Brain microvascular endothelial cell (primary cell): ENCODE measurements around the gene PLIN3.
A peak's percentile ranks its signal among the peaks of the same experiment; 100 is the strongest.
"Not testable (repeated sequence)": the region's sequence is repeated elsewhere in the genome, so short reads cannot be mapped to it uniquely, and the experiment has no call there.

Source experiments
- DNase-seq: peaks from one replicate; pipeline ENCODE4 v3.0.0-alpha.2; 2020
- H3K27ac ChIP-seq: fragments of 250-450 bp; sonication (Bioruptor Pico); 2 replicates; pipeline ENCODE4 v1.5.1; 2020; ENCODE audit warnings: mild to moderate bottlenecking, moderate library complexity
- H3K27me3 ChIP-seq: fragments of 250-450 bp; sonication (Bioruptor Pico); replicated peaks from 2 replicates; pipeline ENCODE4 v1.5.1; 2020; ENCODE audit warnings: mild to moderate bottlenecking
- H3K36me3 ChIP-seq: fragments of 250-450 bp; sonication (Bioruptor Pico); replicated peaks from 2 replicates; pipeline ENCODE4 v1.5.1; 2020; ENCODE audit warnings: mild to moderate bottlenecking
- H3K4me3 ChIP-seq: 2 replicates; pipeline ENCODE4 v1.5.1; 2011; ENCODE audit warnings: low read depth, mild to moderate bottlenecking, control low read depth, low read length, moderate library complexity
- CTCF ChIP-seq: IDR thresholded peaks from 2 replicates; pipeline ENCODE4 v1.5.1; 2011; ENCODE audit warnings: low read depth, mild to moderate bottlenecking, moderate library complexity, low read length, control low read depth, inconsistent platforms; ENCODE audit errors: missing control alignments
- in situ Hi-C: cut with HindIII; loops from 2 replicates; pipeline ENCODE4 v1.10.0; 2017; ENCODE audit warnings: low sequenced_read_pairs, low pct_ligation_motif_present

PLIN3 gene

DNA sequence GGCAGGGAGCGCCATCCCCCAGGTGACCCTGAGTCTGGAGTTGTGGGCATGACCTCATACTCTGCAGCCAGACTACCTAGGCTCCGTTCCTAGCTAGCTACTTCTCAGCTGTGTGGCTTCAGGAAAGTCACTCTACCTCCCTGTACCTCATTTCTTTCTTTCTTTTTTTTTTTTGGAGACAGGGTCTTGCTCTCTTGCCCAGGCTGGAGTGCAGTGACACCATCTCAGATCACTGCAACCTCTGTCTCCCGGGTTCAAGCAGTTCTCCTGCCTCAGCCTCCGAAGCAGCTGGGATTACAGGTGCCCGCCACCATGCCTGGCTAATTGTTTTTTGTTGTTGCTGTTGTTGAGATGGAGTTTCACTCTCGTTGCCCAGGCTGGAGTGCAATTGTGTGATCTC is 15.0 kb downstream of the PLIN3 start:
- no peaks in the 10 kb centered on the region for H3K27me3 ChIP-seq
- H3K4me3 ChIP-seq = no peak overlapping the region
- H3K36me3 ChIP-seq = peaks cover 85% of the 10 kb centered on the region
- no peak for TF ChIP-seq CTCF
- no peak for DNase-seq
- in situ Hi-C loops = no loop called here
- H3K27ac ChIP-seq = no peak overlapping the region

DNA sequence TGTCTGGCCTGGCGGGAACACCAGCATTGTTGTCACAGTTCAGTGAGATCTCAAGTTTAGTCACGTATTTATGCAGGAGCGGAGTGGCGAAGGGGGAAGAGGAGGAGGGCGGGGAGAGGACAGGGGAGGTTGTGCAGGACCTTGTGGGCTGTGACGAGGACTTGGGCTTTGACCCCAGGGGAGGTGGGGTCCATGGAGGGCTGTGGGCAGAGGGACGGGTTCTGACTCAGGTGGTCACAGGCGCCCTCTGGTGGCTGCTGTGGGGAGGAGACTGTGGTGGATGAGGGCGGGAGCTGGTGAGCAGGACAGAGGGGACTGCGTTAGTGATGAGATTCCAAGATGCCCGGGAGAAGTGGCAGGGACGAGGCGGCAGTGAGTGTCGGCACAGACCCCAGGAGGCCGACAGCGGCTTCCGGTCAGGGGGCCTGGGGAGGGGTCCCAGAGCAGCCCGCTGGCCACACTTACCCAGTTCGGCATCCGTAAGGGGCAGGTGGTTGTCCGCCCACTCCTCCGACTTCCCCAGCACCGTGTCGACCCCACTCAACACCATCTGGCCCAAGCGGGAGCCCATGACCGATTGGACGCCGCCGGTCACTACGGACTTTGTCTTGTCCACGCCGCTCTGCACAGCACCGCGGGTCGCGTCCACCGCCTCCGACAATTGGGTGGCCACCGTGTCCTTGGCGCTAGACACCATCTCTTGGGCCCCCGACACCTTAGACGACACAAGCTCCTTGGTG is 15.7 kb downstream of the PLIN3 start:
- peak; percentile 94 for TF ChIP-seq CTCF
- no peaks in the 10 kb centered on the region for H3K27me3 ChIP-seq
- no peak overlapping the region for H3K27ac ChIP-seq
- in situ Hi-C loops = no loop called here
- H3K4me3 ChIP-seq = no peak overlapping the region
- peak; percentile 32 for DNase-seq
- peaks cover 85% of the 10 kb centered on the region for H3K36me3 ChIP-seq

- Histone ChIP-seq H3K27ac (no peak overlapping the region), H3K4me3 (no peak overlapping the region), H3K36me3 (peaks cover 86% of the 10 kb centered on the region), H3K27me3 (no peaks in the 10 kb centered on the region)
- no peak for TF ChIP-seq CTCF
- in situ Hi-C loops = no loop called here
- DNase-seq = no peak
Measured at GRCh38 chr19:4849019-4849418, 18.4 kb downstream of the PLIN3 start.

DNA sequence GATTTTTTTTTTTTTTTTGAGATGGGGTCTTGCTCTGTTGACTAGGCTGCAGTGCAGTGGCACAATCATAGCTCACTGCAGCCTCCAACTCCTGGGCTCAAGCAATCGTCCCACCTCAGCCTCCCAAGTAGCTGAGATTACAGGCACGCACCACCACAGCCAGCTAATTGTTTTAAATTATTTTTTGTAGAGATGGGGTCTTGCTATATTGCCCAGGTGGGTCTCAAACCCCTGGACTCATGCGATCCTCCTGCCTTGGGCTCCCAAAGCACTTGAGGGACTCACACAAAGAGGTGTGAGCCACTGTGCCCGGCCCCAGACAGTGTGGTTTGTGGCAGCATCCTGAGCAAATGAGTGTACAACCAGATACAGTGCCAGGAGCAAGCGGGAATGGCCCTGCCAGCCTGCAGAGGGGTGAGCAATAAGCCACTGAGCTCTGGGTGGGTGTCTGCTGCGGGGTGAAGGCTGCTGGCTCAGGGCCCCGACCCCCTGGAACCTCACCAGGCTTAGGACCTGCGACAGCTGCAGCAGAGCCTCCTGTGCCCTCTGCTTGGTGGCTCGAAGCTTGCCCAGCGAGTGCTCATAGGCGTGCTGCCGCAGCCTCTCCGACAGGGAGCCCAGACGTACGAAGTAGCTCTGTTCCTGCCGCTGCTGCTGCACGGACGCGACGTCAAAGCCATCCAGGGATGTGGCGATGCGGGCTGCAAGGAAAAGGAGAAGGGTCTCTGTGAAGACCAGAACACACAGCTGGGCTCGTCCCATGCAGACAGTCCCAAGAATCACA is 20.1 kb downstream of the PLIN3 start:
- Histone ChIP-seq H3K27me3 (no peaks in the 10 kb centered on the region), H3K27ac (no peak overlapping the region), H3K4me3 (no peak overlapping the region), H3K36me3 (peaks cover 91% of the 10 kb centered on the region)
- no peak for TF ChIP-seq CTCF
- DNase-seq = no peak
- in situ Hi-C loops = no loop called here

- in situ Hi-C loops, H3K4me3 ChIP-seq, H3K27me3 ChIP-seq: not testable (repeated sequence)
- peak; percentile 62 for DNase-seq
- H3K27ac ChIP-seq = peak overlapping the region; percentile 81
- H3K36me3 ChIP-seq = peaks cover 82% of the 10 kb centered on the region
Measured at GRCh38 chr19:4845975-4846374, 21.5 kb downstream of the PLIN3 start.

DNA sequence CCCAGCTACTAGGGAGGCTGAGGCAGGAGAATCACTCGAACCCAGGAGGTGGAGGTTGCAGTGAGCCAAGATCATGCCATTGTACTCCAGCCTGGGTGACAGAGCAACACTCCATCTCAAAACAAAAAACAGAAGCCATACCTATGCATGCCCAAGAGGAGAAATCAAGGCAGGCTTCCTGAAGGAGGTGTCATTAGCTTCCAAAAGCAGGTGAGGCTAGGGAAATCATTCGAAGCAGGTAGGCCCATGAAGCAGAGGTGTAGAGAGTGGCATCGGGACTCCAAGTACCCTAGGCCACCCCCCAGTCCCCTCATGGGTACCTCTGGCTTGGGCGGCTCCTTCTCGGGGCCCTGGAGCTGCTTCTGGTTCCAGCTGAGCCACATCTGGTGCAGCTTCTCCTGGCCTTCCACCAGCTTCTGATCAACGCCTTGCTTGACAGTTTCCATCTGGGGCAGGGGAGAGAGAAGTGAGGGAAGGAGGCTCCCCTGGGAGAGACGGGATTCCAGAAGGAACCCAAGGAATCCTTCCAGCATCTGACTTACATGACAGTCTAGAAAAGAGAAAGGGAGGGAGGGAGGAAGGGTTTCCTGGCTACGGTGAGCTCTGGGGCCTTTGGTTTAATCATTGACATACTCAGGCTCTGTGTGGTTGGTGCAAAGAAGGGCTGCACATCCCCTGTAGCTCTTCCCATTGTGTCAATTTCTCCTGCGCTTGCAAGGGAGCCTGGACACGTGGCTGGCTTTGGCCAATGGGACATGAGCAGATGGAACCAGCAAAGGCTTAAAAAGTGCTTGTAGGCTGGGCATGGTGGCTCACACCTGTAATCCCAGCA is 22.9 kb downstream of the PLIN3 start:
- Histone ChIP-seq H3K27ac (peak overlapping the region; percentile 30), H3K4me3 (no peak overlapping the region), H3K36me3 (peaks cover 83% of the 10 kb centered on the region), H3K27me3 (no peaks in the 10 kb centered on the region)
- TF ChIP-seq CTCF = no peak
- in situ Hi-C loops = no loop called here
- no peak for DNase-seq
